GM08714 (cell line): Measurements from ENCODE around the gene MAPKAPK2.

Experiments
- H3K4me3 ChIP-seq: fragments of 200-500 bp; sonication (Bioruptor generic); 2 replicates; pipeline ENCODE4 v1.5.1; 2014; ENCODE audit warnings: mild to moderate bottlenecking, low read length, inconsistent platforms
- ZNF274 ChIP-seq: IDR thresholded peaks from 2 replicates; pipeline ENCODE4 v1.6.1; 2012; ENCODE audit warnings: mild to moderate bottlenecking, low read depth, low read length

The MAPKAPK2 gene

DNA sequence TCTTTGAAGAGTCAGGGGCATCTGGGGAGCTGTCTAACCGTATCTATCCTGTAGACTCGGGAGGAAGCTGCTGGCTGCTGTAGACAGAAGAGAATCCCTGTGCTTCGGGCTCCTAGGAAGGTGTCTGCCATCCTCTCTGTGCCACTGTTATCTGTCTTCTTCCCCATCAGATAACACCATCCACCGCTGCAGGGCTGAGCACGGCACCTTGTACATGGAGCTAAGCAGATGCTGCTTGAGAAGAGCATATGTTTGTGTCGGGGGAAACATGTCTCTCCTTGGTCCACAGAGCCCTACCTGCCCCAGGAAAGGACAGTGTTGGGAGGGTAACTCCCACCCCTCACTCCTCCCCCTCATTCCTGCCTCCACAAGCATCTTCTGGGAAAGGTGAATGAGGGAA, 1.4 kb upstream of the MAPKAPK2 start:
- H3K4me3 ChIP-seq, result no peak overlapping the region
- TF ChIP-seq ZNF274, result no peak

DNA sequence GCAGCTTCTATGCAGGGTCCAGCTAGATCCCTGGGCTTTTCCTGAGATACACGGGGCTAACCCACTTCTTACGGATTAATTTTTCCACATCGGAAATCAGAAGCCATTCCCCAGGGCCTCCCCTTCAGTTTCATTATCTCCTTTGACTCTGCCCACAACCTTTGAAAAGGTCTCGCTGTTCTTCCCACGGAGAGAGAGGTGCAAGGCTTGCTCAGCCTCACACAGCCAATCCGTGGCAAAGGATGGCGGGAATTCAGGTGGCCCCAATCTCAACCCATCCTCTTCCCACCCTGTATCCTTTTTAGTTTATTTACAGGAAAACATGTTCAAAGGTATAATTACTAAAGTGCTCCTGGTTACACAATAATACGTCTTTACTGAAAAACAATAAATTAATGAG, 702 bp upstream of the MAPKAPK2 start:
- no peak for TF ChIP-seq ZNF274
- peak overlapping the region; percentile 56; the same call in 1 of the 2 replicates for H3K4me3 ChIP-seq

DNA sequence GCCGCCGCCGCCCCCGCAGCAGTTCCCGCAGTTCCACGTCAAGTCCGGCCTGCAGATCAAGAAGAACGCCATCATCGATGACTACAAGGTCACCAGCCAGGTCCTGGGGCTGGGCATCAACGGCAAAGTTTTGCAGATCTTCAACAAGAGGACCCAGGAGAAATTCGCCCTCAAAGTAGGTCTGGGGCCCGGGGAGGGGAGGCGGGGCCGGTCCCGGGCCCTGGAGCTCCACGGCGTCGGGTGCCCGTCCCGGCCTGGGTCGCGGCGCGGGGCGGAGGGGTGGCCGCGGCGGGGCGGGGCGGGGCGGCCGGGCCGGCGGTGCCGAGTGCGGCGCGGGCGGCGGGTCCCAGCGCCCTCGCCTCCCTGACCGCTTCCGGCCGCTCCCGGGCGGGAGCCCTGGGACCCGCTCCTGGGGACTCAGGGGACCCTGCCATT, 646 bp downstream of the MAPKAPK2 start:
- H3K4me3 ChIP-seq, result peak overlapping the region; percentile 90
- TF ChIP-seq ZNF274, result no peak

DNA sequence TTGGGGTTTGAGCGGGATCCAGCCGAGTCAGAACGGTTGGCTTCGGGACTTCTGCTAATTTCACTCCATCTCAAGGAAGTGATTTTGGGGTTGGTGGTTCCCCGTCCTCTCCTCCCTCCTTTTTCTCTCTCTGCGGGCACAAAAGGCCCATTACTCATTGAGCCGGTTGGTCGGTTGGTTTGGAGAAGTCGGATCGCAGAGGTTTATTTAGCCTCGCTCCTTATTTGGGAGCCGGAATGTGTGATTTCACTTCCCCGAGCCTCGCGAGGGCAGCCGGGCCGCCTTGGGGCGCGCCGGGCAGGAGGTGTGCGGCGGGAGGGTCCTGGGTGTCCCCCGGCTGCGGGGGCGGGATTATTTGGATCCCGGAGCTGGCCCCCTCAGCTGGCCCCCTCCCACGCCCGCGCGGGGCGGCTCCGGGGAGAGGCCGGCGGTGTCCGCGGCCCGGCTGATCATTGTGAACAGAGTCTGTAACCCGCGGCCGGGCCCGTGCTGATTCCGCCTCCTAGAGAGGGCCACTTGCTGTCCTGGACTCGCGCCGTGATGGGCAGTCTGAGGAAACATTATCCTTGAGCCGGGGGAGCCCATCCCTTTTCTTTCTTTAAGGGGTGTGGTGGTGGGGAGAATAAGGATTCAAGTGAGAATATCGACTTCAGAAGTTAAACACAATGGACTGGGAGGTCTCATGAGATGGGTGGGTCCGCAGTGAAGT, 1.2 kb downstream of the MAPKAPK2 start:
- TF ChIP-seq ZNF274, result no peak
- peak overlapping the region; percentile 90 for H3K4me3 ChIP-seq

DNA sequence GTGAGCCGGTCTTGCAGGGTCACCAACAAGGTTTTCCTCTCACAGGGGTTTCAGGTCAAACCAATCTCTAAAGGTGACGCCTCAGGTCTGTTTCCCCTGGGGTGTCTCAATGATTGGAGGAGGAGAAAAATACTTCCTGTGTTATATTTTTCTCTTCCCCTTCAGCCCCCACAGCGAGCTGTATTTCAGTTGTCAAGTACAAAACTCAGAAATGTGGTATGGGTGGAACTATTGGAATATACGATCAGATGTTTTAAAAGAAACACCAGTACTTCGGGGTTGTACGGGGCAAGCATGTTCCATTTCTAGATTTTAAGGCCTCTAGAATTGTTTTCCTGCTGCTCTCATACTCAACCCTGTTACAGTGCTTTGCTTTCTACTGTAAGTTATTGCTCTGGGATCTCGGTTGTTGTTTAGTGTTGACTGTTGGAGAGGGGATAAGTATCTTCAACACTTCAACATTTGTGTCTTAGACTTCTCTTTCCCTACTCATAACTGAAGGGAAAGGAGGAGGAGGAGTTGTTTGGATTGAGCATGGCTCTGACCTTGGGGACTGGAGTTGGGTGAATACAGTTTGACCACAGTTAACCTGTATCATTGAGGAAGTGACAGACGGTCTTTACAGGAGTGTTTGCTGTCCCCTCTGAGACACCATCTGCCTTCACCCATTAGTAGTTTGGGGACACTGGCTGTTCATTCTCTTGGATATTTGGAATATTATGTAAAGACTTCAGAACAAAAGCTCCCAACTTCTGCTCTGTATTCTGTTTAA, 2.0 kb downstream of the MAPKAPK2 start:
- peak overlapping the region; percentile 90 for H3K4me3 ChIP-seq
- TF ChIP-seq ZNF274, result no peak

DNA sequence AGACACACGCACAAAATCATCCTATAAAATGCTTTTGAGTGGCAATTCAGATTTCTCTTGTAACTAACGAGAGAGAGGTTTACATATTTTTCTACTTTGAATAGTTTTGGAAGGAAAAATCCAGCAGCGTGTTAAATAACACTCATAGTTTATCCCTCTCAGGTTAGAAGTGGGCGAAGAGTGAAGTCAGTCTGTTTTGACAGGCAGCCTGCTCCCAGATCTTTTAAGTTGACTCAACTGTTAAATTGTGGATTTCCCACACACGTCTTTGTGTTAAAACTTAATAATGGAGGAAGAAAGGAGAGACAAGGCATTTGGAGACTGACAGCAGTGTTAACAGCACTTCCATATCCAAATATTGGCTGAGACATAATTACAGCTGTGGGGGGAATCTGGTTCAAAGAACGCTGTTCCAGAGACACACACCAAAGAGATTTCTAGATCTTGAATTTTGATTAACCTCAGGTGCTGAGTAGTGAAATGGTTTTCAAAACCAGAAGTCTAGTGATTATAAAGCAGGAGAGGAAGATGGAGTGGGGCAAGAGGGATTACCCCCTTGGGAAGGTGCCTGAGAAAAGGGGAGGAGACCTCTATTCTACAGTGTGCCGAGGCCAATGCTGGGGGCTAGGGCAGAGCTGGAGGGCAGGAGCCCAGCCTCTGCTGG, 2.7 kb downstream of the MAPKAPK2 start:
- TF ChIP-seq ZNF274, result no peak
- no peak overlapping the region for H3K4me3 ChIP-seq

DNA sequence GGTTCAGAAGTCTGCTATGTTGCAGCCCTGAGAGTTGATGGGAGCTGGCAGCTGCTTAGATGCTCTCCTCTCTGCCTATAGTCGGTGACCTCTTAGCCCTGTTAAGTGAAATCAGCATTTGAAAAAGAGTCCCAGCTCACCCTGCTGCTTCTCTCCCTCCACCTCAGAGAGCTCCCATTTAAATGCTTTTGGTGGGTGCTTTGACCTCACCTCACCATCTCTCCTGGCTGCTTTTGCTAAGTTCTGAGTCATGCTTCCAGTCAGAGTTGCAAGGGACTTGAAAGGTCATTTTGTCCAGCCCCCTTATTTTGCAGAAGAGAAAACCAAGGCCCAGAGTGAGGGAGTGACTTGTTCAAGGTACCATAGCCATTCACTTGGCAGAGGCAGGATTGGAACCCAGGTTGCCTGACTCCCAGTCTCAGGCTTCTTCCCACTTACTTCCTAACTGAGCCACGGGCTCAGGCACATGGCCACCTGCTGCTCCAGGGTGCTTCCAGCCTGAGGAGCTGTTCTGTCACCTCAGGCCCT, 3.3 kb downstream of the MAPKAPK2 start:
- H3K4me3 ChIP-seq, result no peak overlapping the region
- no peak for TF ChIP-seq ZNF274

DNA sequence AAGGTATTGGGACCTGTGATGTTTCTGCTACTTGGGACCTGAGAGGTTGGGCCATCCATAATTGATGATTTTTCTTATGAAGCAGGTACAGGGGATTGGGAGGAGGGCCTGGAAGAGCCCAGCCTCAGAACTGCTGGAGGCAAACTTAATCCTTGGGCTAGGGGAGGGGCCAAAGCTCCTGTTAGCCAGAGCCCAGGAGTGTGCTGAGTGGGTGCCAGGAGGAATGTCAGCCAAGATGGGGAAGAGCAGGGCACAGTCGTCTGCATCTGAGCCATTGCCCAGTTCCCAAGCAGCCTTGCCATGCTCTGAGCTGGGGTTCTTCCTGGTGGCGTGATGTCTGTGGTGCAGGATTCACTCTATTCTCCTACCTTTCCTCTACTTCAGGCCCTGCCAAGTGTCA, 5.8 kb downstream of the MAPKAPK2 start:
- TF ChIP-seq ZNF274, result no peak
- H3K4me3 ChIP-seq, result no peak overlapping the region

DNA sequence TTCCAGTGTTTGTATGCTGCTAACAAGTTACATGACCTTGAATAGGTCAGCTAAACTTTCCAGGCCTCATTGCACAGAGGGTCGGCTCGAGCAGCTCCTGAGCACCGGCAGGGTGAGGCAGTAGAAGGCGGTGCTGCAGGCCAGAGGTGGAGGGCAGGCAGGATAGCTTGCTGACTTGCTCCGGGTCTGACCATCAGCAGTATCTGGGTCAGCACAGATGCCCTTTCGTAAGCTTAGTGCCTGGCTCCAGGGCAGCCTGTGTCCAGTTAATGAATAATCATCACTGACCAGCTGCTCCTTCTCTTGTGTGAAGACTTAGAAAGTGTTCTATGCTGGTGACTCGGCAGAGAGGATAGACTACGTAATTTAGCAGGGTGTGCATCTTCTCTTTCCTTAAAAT, 6.9 kb downstream of the MAPKAPK2 start:
- TF ChIP-seq ZNF274, result no peak
- H3K4me3 ChIP-seq, result no peak overlapping the region

DNA sequence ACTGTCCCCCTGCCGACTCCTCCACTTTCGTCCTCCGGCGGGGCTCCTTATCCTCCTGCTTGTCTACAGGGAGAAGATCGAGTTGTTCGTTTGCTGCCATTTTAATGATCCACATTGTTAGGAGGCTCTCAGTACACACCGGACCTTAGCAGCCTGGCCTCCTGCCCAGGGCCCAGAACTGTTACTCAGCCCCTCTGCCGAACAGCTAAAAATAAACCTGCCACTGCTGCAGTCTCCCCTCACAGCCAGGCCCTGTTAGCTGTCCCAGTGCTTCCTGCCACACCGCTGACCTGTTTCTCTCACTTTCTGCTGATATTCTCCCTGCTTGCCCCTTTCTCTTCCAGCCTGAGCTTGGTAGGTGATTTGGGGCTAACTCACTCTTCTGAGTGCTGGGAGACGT, 8.3 kb downstream of the MAPKAPK2 start:
- H3K4me3 ChIP-seq, result no peak overlapping the region
- no peak for TF ChIP-seq ZNF274

DNA sequence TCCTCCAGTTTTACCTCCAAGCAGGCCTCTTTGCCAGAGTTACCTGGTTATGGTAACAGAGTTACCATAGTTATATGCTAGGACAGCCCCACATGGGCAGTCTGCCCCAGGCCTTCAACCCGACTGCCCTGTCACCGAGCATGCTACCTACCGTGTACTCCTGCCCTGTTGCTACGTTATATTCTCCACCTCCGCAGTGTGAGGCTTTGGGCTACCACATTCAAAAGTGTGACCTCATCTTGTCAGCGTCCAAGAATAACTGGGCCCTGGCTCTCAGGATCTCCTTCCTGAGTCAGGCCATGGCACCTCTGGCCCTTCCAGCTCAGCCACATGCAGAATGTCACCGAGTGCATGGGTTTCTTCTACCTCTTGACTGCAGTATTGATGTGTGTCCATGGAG, 8.9 kb downstream of the MAPKAPK2 start:
- TF ChIP-seq ZNF274, result no peak

DNA sequence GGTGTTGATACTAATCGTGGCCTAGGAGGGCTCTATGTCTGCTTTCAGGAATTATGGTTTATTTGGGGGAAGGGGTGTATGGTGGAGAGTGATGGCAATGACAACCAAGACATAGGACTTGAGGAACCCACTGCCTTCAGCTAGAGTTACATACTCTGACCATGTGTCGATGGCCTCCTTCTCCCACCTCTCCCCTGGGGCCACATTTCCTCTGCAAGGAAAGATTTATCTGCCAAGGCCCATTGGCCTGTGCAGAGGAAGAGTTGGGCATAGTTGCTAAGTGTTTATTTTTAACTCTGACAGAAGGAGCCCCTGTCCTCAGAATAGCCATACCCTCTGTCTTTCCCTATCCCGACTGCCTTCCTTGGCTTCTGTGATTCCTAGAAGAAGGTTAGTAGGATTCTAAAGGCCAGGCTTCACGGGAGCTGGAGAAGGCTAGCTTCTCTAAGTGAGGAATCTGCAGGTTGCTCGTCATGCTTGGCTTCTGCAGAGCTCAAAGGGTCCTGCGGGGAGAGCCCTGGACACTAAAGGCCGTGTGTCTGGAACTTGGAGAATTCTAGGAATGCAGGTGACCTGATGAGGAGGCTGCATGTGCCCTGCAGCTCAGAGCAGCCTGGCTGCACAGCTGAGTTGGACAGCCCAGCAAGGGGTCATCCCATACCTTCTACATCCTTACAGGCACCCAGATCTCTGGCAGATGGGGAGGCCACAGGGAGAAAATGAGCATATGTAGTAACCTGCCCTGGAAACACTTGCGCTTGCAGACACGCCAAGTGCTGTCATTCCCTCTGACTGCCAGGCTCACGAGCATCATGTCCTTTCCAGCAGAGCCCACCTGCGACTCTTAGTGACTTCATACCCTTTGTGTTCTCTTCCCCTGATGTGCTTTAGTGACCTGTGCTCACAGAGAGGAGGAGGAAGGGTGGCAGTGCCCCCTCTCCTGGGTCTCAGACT, 9.7 kb downstream of the MAPKAPK2 start:
- H3K4me3 ChIP-seq, result no peak overlapping the region
- TF ChIP-seq ZNF274, result no peak

More for the DNA sequence above, 8.9 kb downstream of the MAPKAPK2 start:
- H3K4me3 ChIP-seq, result no peak overlapping the region

DNA sequence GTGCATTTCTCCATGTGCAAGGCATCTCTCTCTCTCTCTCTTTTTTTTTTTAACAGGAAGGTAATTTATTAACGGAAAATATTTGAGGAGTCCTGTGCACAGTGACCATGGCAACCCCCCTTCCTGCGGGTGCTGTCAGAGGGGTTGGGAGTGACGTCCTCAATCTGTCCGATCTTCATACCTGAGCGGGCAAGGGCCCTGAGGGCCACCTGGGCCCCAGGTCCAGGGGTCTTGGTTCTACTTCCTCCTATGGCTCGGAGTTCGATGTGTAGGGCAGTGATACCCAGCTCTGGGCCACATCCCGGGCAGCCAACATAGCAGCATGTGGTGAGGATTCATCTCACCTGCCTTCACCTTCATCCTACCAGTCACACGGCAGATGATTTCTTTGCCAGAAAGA, 11.0 kb downstream of the MAPKAPK2 start:
- TF ChIP-seq ZNF274, result no peak
- no peak overlapping the region for H3K4me3 ChIP-seq
